ENCODE measurements around the gene NCF4.
A peak's percentile ranks its signal among the peaks of the same experiment; 100 is the strongest.

Gene NCF4

GRCh38 chr22:36860821-36861659 is at the start of gene NCF4:
Gene NCF4, plus strand, starts transcription at chr22:36861006. Its CDS starts 166 bp downstream, at chr22:36861172.
- DNase-seq (ENCODE audit: low spot score) = no peak

- no peak for DNase-seq (ENCODE audit: low spot score)
These were observed 49.6 kb upstream of the NCF4 start for GRCh38 chr22:36811094-36811800.

GRCh38 chr22:36814801-36815200 is 46.0 kb upstream of the NCF4 start:
- no peak for DNase-seq (ENCODE audit: low spot score)

- DNase-seq (ENCODE audit: low spot score) = no peak
These were observed 45.1 kb upstream of the NCF4 start for GRCh38 chr22:36815558-36816338.

- DNase-seq (ENCODE audit: low spot score) = no peak
These were observed 44.5 kb upstream of the NCF4 start for GRCh38 chr22:36816339-36816635.

- DNase-seq (ENCODE audit: low spot score) = peak; percentile 46
These were observed 43.9 kb upstream of the NCF4 start, which contains the start of gene PVALB for GRCh38 chr22:36816636-36817524. Gene PVALB, minus strand, starts transcription at chr22:36817035. Its CDS starts 30 bp downstream, at chr22:36817005.

GRCh38 chr22:36817525-36817848 is 43.3 kb upstream of the NCF4 start:
- no peak for DNase-seq (ENCODE audit: low spot score)

- DNase-seq (ENCODE audit: low spot score) = no peak
These were observed 42.7 kb upstream of the NCF4 start for GRCh38 chr22:36818010-36818642.

GRCh38 chr22:36819112-36819511 is 41.7 kb upstream of the NCF4 start:
- no peak for DNase-seq (ENCODE audit: low spot score)

GRCh38 chr22:36822581-36822980 is 38.2 kb upstream of the NCF4 start:
- DNase-seq (ENCODE audit: low spot score) = peak; percentile 9

GRCh38 chr22:36823186-36823839 is 37.5 kb upstream of the NCF4 start:
- peak; percentile 91 for DNase-seq (ENCODE audit: low spot score)

GRCh38 chr22:36824655-36825054 is 36.2 kb upstream of the NCF4 start:
- DNase-seq (ENCODE audit: low spot score) = no peak

GRCh38 chr22:36826262-36826661 is 34.5 kb upstream of the NCF4 start:
- DNase-seq (ENCODE audit: low spot score) = no peak

- peak; percentile 24 for DNase-seq (ENCODE audit: low spot score)
These were observed 32.0 kb upstream of the NCF4 start for GRCh38 chr22:36828815-36829214.

GRCh38 chr22:36829370-36830002 is 31.3 kb upstream of the NCF4 start:
- no peak for DNase-seq (ENCODE audit: low spot score)

- DNase-seq (ENCODE audit: low spot score) = no peak
These were observed 30.2 kb upstream of the NCF4 start for GRCh38 chr22:36830601-36831000.

- DNase-seq (ENCODE audit: low spot score) = no peak
These were observed 29.6 kb upstream of the NCF4 start for GRCh38 chr22:36831206-36831605.

- no peak for DNase-seq (ENCODE audit: low spot score)
These were observed 29.1 kb upstream of the NCF4 start for GRCh38 chr22:36831717-36832116.

GRCh38 chr22:36833073-36833472 is 27.7 kb upstream of the NCF4 start:
- no peak for DNase-seq (ENCODE audit: low spot score)

- DNase-seq (ENCODE audit: low spot score) = no peak
These were observed 24.9 kb upstream of the NCF4 start for GRCh38 chr22:36835903-36836302.
